Adrenal gland (tissue), 5 donors: ENCODE data around the gene GATAD2A.

Experiments
- POLR2A ChIP-seq, 2 donors: fragments of 450-650 bp; IDR thresholded peaks; one replicate each; pipeline ENCODE4 v1.6.1; 2017; ENCODE audit warnings: antibody characterized with exemption in 2 of 2, mild to moderate bottlenecking in 2 of 2, moderate library complexity in 1 of 2
- TF ChIP-seq, protein P1 (sequence below), 6 experiments: fragments of 450-650 bp in 4 of 6; fragments of 200-600 bp in 2 of 6; sonication (generic) in 1 of 6; IDR thresholded peaks; 1 replicate in 5 of 6; 2 replicates in 1 of 6; pipeline versions ENCODE4 v1.5.1 to v1.8.0; 2016 to 2021; ENCODE audit warnings: antibody characterized with exemption in 6 of 6, mild to moderate bottlenecking in 2 of 6, moderate library complexity in 1 of 6
- donor health status: DM: no; HTN: no; CAD: no.

DNA sequence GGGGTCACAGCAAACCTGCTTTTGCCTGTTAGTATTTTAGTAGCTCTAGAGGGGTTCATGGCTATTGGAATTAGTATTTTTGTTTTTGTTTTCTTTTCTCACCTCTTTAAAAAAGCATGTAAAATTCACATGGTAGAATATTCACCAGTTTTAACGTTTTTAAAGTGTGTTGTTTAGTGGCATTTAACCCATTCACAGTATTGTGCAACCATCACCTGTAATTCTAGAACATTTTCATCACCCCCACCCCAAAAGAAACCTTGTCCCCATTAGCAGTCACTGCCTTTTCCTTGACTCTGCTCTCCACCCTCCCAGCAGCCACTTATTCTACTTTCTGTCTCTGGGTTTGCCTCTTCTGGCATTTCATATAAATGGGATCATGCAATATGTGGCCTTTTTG lies 39.8 kb downstream of the GATAD2A start:
- TF ChIP-seq, protein P1, sequence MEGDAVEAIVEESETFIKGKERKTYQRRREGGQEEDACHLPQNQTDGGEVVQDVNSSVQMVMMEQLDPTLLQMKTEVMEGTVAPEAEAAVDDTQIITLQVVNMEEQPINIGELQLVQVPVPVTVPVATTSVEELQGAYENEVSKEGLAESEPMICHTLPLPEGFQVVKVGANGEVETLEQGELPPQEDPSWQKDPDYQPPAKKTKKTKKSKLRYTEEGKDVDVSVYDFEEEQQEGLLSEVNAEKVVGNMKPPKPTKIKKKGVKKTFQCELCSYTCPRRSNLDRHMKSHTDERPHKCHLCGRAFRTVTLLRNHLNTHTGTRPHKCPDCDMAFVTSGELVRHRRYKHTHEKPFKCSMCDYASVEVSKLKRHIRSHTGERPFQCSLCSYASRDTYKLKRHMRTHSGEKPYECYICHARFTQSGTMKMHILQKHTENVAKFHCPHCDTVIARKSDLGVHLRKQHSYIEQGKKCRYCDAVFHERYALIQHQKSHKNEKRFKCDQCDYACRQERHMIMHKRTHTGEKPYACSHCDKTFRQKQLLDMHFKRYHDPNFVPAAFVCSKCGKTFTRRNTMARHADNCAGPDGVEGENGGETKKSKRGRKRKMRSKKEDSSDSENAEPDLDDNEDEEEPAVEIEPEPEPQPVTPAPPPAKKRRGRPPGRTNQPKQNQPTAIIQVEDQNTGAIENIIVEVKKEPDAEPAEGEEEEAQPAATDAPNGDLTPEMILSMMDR (IDR thresholded peaks at IDR 0.05), result no peak
- no peak for TF ChIP-seq POLR2A (IDR thresholded peaks at IDR 0.05)
